ENCODE measurements around the gene SFMBT1.
A peak's percentile ranks its signal among the peaks of the same experiment; 100 is the strongest.
"Not testable (repeated sequence)": the region's sequence is repeated elsewhere in the genome, so short reads cannot be mapped to it uniquely, and the experiment has no call there.

The SFMBT1 gene

GRCh38 chr3:53038679-53039375 is 7.0 kb downstream of the SFMBT1 start:
- no peak for DNase-seq (ENCODE audit: low read depth)

GRCh38 chr3:53035825-53036619 is 9.9 kb downstream of the SFMBT1 start:
- DNase-seq (ENCODE audit: low read depth): no peak

- DNase-seq (ENCODE audit: low read depth): not testable (repeated sequence)
Measured at GRCh38 chr3:53035018-53035417, 10.9 kb downstream of the SFMBT1 start.

GRCh38 chr3:53034411-53034810 is 11.5 kb downstream of the SFMBT1 start:
- not testable (repeated sequence) for DNase-seq (ENCODE audit: low read depth)

GRCh38 chr3:53032609-53033008 is 13.3 kb downstream of the SFMBT1 start:
- no peak for DNase-seq (ENCODE audit: low read depth)

GRCh38 chr3:53030619-53031449 is 15.0 kb downstream of the SFMBT1 start:
- peak; percentile 33 for DNase-seq (ENCODE audit: low read depth)

- DNase-seq (ENCODE audit: low read depth): no peak
Measured at GRCh38 chr3:53028641-53029040, 17.2 kb downstream of the SFMBT1 start.

- DNase-seq (ENCODE audit: low read depth): no peak
Measured at GRCh38 chr3:53027254-53027844, 18.5 kb downstream of the SFMBT1 start.

- no peak for DNase-seq (ENCODE audit: low read depth)
Measured at GRCh38 chr3:53026382-53027162, 19.3 kb downstream of the SFMBT1 start.

GRCh38 chr3:53024315-53024714 is 21.6 kb downstream of the SFMBT1 start:
- no peak for DNase-seq (ENCODE audit: low read depth)

- DNase-seq (ENCODE audit: low read depth): no peak
Measured at GRCh38 chr3:53023072-53023823, 22.6 kb downstream of the SFMBT1 start.

- no peak for DNase-seq (ENCODE audit: low read depth)
Measured at GRCh38 chr3:53022647-53023046, 23.2 kb downstream of the SFMBT1 start.

- no peak for DNase-seq (ENCODE audit: low read depth)
Measured at GRCh38 chr3:53016236-53016635, 29.6 kb downstream of the SFMBT1 start.

GRCh38 chr3:53011324-53011723 is 34.5 kb downstream of the SFMBT1 start:
- no peak for DNase-seq (ENCODE audit: low read depth)

GRCh38 chr3:53009826-53010539 is 35.9 kb downstream of the SFMBT1 start:
- DNase-seq (ENCODE audit: low read depth): no peak

GRCh38 chr3:53008932-53009331 is 36.9 kb downstream of the SFMBT1 start:
- no peak for DNase-seq (ENCODE audit: low read depth)

- no peak for DNase-seq (ENCODE audit: low read depth)
Measured at GRCh38 chr3:53005854-53006513, 39.9 kb downstream of the SFMBT1 start.

- no peak for DNase-seq (ENCODE audit: low read depth)
Measured at GRCh38 chr3:53005338-53005737, 40.5 kb downstream of the SFMBT1 start.

GRCh38 chr3:53003320-53003719 is 42.6 kb downstream of the SFMBT1 start:
- no peak for DNase-seq (ENCODE audit: low read depth)

All from activated T-helper 9 cell treated with anti-CD3 and anti-CD28 coated beads, Interleukin-2, amount 50 U/mL, for 16 hours (primary cell).